K562 (cell line): Measurements from ENCODE around the gene ATP5PO. TPM values are rescaled to one million over a fixed set of nuclear protein-coding genes. Genes with fewer than 3 reads are reported as not detected.
A peak's percentile ranks its signal among the peaks of the same experiment; 100 is the strongest.

Source experiments
- POLR2AphosphoS5 ChIP-seq: IDR thresholded peaks from 2 replicates; pipeline ENCODE4 v1.6.1; 2011; ENCODE audit warnings: mild to moderate bottlenecking, low read depth, low read length, moderate library complexity; ENCODE audit not compliant: control insufficient read depth, insufficient read depth
- polyA plus RNA-seq, 8 experiments: library from polyadenylated mRNA; depleted of rRNA in 4 of 8; stranded (reverse) in 5 of 8; unstranded in 3 of 8; fragments of >200 nt; fragmentation: Nextera tagmentation in 2 of 8; fragmentation: Illumina TruSeq in 1 of 8; extraction: Ambion mirVana in 2 of 8; extraction: Trizol in 1 of 8; gene quantifications; 2 replicates each; pipeline versions ENCODE4 v1.2.1 to v1.2.3, GENCODE V29; 2011 to 2014; ENCODE audit warnings: inconsistent platforms in 1 of 8, missing spikeins in 1 of 8
- total RNA-seq, 7 experiments: library from RNA; depleted of rRNA in 6 of 7; stranded (reverse); fragments of >200 nt in 6 of 7; fragmentation: Illumina TruSeq in 2 of 7; extraction: Trizol in 2 of 7; gene quantifications; 2 replicates each; pipeline versions ENCODE4 v1.2.1 to v1.2.3, GENCODE V29; 2011 to 2021; ENCODE audit warnings: low replicate concordance in 1 of 7
- TF ChIP-seq, protein P1 (sequence below), 2 experiments: fragments of 450-650 bp; formaldehyde crosslinking in 1 of 2; IDR thresholded peaks; 2 replicates each; pipeline versions ENCODE4 v1.4.0 to v1.6.1; 2014 to 2020; ENCODE audit warnings: mild to moderate bottlenecking in 2 of 2, borderline replicate concordance in 1 of 2, low read depth in 1 of 2

ATP5PO gene
- total and polyA plus RNA-seq, 9 of the 15 experiments (the other 6 are each of a cell fraction or from before 2014, with no cell fraction given): 367 to 2,722 (median 808) TPM

DNA sequence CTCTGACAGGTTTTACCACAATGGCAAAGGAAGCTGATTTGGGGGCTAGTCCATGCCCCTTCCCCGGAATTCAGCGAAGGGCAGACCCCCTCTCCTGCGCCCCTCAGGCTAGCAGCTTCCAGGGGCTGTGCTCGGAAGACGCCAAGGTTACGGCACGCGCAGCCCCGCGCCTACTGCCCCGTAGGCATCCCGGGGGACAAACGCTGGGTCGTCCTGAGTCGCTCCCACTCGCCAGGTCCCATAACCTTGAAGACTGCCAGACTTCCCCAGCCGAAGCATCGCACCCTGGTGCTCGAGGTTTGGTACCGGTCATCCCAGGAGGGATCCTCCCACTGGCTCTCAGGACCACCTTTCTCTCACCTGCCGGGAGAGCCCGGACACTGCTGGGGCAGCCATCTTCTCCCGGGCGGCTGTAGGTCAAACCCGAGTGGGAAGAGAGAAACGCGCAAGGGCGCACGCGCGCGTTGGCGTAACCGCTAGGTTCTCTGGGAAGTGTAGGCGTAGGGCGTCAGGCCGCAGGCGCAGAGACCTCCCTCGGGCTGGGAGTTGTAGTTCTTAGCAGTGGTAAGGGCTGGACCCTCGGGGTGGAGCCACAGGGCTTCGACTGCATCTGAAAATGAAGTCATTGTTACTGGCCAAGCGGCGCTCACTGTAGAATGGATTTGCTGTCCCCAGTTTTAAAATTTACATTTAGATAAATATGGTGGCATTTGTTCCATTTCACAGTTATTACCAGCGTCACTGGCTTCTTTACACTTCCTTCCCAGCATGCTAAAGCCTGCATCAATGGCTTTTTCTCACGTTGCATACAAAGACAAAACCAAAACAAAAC is at the start of gene ATP5PO (continued):
- TF ChIP-seq, protein P1, sequence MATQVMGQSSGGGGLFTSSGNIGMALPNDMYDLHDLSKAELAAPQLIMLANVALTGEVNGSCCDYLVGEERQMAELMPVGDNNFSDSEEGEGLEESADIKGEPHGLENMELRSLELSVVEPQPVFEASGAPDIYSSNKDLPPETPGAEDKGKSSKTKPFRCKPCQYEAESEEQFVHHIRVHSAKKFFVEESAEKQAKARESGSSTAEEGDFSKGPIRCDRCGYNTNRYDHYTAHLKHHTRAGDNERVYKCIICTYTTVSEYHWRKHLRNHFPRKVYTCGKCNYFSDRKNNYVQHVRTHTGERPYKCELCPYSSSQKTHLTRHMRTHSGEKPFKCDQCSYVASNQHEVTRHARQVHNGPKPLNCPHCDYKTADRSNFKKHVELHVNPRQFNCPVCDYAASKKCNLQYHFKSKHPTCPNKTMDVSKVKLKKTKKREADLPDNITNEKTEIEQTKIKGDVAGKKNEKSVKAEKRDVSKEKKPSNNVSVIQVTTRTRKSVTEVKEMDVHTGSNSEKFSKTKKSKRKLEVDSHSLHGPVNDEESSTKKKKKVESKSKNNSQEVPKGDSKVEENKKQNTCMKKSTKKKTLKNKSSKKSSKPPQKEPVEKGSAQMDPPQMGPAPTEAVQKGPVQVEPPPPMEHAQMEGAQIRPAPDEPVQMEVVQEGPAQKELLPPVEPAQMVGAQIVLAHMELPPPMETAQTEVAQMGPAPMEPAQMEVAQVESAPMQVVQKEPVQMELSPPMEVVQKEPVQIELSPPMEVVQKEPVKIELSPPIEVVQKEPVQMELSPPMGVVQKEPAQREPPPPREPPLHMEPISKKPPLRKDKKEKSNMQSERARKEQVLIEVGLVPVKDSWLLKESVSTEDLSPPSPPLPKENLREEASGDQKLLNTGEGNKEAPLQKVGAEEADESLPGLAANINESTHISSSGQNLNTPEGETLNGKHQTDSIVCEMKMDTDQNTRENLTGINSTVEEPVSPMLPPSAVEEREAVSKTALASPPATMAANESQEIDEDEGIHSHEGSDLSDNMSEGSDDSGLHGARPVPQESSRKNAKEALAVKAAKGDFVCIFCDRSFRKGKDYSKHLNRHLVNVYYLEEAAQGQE (IDR thresholded peaks at IDR 0.05; ENCODE audit: borderline replicate concordance): no peak
- TF ChIP-seq, protein P1 (CRISPR knock-in tag; IDR thresholded peaks at IDR 0.05; ENCODE audit: low read depth): peak; percentile 75; the same call in 1 of the 2 replicates
- peak; percentile 97 for TF ChIP-seq POLR2AphosphoS5
